ENCODE results near the gene DCAF8. TPM values are rescaled to one million over a fixed set of nuclear protein-coding genes. Genes with fewer than 3 reads are reported as not detected.

Gene DCAF8
- total RNA-seq, 1 experiment from 2014 or later, result 143 TPM

DNA sequence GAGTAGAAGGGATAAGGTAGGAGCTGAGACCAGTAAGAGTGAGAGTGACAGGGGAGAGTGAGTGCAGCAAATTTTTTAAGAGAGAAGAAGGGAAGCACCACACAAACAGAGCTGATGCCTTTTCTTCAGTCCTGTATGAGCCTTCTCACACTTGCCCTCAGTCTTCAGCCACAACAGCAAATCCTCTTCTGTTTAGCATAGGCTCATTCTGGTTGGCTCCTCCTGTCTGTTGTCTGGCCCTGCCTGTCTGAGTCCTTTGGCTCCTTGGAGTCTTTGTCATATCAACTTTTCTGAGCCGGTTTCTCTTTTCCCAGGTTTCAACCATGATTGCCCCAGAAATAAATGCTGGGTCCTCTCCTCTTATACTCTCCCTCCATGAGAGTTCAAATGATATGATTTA is 84.7 kb downstream of the DCAF8 start:
- Mint-ChIP-seq H3K4me1 (peaks cover 19% of the 10 kb centered on the region), H3K27me3 (ENCODE audit: low read depth) (peaks cover 8% of the 10 kb centered on the region), H3K27ac (no peak overlapping the region), H3K9me3 (peaks cover 3% of the 10 kb centered on the region; the same call in 1 of the 2 replicates), H3K4me3 (no peak overlapping the region), H3K36me3 (no peaks in the 10 kb centered on the region)
- peak; percentile 83 for ATAC-seq
- CTCF ChIA-PET, result interaction anchor here (1.0 to 2.1 kb wide), 3 partner anchors 15 to 74 kb away, joined by 4 to 7 read pairs (median 5); no protein-coding TSS in a partner anchor
- DNase-seq (ENCODE audit: low spot score), result no peak
- TF ChIP-seq, protein P1, sequence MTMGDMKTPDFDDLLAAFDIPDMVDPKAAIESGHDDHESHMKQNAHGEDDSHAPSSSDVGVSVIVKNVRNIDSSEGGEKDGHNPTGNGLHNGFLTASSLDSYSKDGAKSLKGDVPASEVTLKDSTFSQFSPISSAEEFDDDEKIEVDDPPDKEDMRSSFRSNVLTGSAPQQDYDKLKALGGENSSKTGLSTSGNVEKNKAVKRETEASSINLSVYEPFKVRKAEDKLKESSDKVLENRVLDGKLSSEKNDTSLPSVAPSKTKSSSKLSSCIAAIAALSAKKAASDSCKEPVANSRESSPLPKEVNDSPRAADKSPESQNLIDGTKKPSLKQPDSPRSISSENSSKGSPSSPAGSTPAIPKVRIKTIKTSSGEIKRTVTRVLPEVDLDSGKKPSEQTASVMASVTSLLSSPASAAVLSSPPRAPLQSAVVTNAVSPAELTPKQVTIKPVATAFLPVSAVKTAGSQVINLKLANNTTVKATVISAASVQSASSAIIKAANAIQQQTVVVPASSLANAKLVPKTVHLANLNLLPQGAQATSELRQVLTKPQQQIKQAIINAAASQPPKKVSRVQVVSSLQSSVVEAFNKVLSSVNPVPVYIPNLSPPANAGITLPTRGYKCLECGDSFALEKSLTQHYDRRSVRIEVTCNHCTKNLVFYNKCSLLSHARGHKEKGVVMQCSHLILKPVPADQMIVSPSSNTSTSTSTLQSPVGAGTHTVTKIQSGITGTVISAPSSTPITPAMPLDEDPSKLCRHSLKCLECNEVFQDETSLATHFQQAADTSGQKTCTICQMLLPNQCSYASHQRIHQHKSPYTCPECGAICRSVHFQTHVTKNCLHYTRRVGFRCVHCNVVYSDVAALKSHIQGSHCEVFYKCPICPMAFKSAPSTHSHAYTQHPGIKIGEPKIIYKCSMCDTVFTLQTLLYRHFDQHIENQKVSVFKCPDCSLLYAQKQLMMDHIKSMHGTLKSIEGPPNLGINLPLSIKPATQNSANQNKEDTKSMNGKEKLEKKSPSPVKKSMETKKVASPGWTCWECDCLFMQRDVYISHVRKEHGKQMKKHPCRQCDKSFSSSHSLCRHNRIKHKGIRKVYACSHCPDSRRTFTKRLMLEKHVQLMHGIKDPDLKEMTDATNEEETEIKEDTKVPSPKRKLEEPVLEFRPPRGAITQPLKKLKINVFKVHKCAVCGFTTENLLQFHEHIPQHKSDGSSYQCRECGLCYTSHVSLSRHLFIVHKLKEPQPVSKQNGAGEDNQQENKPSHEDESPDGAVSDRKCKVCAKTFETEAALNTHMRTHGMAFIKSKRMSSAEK (CRISPR knock-in tag; IDR thresholded peaks at IDR 0.05; ENCODE audit: borderline replicate concordance), result no peak
- TF ChIP-seq RORB (CRISPR knock-in tag; IDR thresholded peaks at IDR 0.05) (no peak), RELA (CRISPR knock-in tag; IDR thresholded peaks at IDR 0.05; ENCODE audit: borderline replicate concordance) (no peak), NR3C1 (CRISPR knock-in tag; conservative IDR thresholded peaks at IDR 0.05; ENCODE audit: low read depth) (no peak), EMX1 (CRISPR knock-in tag; IDR thresholded peaks at IDR 0.05) (no peak), HMGA2 (CRISPR knock-in tag; IDR thresholded peaks at IDR 0.05) (no peak), MYBL2 (CRISPR knock-in tag; IDR thresholded peaks at IDR 0.05) (no peak), CBFB (CRISPR knock-in tag; IDR thresholded peaks at IDR 0.05; ENCODE audit: low read depth) (no peak), FOXP1 (CRISPR knock-in tag; IDR thresholded peaks at IDR 0.05; ENCODE audit: borderline replicate concordance) (no peak), GTF2I (CRISPR knock-in tag; conservative IDR thresholded peaks at IDR 0.05) (no peak), ZNF232 (CRISPR knock-in tag; IDR thresholded peaks at IDR 0.05) (no peak)
- TF ChIP-seq, protein P2, sequence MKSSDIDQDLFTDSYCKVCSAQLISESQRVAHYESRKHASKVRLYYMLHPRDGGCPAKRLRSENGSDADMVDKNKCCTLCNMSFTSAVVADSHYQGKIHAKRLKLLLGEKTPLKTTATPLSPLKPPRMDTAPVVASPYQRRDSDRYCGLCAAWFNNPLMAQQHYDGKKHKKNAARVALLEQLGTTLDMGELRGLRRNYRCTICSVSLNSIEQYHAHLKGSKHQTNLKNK (CRISPR knock-in tag; IDR thresholded peaks at IDR 0.05), result no peak
- TF ChIP-seq, protein P3, sequence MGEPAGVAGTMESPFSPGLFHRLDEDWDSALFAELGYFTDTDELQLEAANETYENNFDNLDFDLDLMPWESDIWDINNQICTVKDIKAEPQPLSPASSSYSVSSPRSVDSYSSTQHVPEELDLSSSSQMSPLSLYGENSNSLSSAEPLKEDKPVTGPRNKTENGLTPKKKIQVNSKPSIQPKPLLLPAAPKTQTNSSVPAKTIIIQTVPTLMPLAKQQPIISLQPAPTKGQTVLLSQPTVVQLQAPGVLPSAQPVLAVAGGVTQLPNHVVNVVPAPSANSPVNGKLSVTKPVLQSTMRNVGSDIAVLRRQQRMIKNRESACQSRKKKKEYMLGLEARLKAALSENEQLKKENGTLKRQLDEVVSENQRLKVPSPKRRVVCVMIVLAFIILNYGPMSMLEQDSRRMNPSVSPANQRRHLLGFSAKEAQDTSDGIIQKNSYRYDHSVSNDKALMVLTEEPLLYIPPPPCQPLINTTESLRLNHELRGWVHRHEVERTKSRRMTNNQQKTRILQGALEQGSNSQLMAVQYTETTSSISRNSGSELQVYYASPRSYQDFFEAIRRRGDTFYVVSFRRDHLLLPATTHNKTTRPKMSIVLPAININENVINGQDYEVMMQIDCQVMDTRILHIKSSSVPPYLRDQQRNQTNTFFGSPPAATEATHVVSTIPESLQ (CRISPR knock-in tag; IDR thresholded peaks at IDR 0.05), result no peak
- TF ChIP-seq, protein P4, sequence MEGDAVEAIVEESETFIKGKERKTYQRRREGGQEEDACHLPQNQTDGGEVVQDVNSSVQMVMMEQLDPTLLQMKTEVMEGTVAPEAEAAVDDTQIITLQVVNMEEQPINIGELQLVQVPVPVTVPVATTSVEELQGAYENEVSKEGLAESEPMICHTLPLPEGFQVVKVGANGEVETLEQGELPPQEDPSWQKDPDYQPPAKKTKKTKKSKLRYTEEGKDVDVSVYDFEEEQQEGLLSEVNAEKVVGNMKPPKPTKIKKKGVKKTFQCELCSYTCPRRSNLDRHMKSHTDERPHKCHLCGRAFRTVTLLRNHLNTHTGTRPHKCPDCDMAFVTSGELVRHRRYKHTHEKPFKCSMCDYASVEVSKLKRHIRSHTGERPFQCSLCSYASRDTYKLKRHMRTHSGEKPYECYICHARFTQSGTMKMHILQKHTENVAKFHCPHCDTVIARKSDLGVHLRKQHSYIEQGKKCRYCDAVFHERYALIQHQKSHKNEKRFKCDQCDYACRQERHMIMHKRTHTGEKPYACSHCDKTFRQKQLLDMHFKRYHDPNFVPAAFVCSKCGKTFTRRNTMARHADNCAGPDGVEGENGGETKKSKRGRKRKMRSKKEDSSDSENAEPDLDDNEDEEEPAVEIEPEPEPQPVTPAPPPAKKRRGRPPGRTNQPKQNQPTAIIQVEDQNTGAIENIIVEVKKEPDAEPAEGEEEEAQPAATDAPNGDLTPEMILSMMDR (IDR thresholded peaks at IDR 0.05), result no peak
- TF ChIP-seq, protein P5, sequence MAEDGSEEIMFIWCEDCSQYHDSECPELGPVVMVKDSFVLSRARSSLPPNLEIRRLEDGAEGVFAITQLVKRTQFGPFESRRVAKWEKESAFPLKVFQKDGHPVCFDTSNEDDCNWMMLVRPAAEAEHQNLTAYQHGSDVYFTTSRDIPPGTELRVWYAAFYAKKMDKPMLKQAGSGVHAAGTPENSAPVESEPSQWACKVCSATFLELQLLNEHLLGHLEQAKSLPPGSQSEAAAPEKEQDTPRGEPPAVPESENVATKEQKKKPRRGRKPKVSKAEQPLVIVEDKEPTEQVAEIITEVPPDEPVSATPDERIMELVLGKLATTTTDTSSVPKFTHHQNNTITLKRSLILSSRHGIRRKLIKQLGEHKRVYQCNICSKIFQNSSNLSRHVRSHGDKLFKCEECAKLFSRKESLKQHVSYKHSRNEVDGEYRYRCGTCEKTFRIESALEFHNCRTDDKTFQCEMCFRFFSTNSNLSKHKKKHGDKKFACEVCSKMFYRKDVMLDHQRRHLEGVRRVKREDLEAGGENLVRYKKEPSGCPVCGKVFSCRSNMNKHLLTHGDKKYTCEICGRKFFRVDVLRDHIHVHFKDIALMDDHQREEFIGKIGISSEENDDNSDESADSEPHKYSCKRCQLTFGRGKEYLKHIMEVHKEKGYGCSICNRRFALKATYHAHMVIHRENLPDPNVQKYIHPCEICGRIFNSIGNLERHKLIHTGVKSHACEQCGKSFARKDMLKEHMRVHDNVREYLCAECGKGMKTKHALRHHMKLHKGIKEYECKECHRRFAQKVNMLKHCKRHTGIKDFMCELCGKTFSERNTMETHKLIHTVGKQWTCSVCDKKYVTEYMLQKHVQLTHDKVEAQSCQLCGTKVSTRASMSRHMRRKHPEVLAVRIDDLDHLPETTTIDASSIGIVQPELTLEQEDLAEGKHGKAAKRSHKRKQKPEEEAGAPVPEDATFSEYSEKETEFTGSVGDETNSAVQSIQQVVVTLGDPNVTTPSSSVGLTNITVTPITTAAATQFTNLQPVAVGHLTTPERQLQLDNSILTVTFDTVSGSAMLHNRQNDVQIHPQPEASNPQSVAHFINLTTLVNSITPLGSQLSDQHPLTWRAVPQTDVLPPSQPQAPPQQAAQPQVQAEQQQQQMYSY (CRISPR knock-in tag; IDR thresholded peaks at IDR 0.05), result no peak
- TF ChIP-seq, protein P6, sequence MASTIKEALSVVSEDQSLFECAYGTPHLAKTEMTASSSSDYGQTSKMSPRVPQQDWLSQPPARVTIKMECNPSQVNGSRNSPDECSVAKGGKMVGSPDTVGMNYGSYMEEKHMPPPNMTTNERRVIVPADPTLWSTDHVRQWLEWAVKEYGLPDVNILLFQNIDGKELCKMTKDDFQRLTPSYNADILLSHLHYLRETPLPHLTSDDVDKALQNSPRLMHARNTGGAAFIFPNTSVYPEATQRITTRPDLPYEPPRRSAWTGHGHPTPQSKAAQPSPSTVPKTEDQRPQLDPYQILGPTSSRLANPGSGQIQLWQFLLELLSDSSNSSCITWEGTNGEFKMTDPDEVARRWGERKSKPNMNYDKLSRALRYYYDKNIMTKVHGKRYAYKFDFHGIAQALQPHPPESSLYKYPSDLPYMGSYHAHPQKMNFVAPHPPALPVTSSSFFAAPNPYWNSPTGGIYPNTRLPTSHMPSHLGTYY (CRISPR knock-in tag; IDR thresholded peaks at IDR 0.05), result no peak
- TF ChIP-seq, protein P7, sequence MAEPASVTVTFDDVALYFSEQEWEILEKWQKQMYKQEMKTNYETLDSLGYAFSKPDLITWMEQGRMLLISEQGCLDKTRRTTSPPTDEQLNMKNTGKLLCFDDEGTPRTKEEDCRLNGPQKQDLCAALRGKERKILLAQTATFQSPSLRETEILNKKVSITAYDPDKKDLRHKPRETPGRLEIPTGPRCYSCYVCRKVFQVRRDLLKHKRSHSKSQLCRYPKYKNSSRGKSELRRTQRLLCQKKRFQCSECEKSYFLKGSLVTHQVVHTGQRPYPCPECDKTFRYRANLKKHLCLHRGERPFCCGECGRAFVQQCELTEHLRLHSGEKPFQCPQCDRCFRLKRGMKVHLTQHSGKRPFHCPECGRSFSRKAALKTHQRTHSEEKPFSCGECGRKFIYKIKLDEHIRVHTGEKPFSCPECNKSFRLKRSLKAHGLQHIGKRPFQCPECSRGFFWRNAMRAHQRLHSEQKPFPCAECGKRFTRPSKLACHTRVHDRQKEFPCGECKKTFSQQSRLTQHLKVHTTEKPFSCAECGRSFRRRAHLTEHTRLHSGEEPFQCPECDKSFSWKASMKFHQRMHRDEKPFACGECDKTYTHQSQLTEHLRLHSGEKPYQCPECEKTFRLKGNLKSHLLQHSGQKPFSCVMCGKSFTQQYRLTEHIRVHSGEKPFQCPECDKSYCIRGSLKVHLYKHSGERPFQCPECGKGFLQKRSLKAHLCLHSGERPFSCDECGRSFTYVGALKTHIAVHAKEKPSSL (CRISPR knock-in tag; conservative IDR thresholded peaks at IDR 0.05), result no peak
- POLR2A ChIA-PET, result interaction anchor here (0.9 kb wide), 1 partner anchor 9 kb away, joined by 3 read pairs; no protein-coding TSS in a partner anchor

Data from WTC11 (cell line).